Activated naive CD4-positive, alpha-beta T cell treated with anti-CD3 and anti-CD28 coated beads, Interleukin-2, amount 50 U/mL, for 24 hours (primary cell): ENCODE measurements around the gene ADCY1.

Source experiments
- H3K27ac Mint-ChIP-seq: one replicate; pipeline ENCODE4 v1.8.0; 2021; ENCODE audit warnings: mild to moderate bottlenecking, mixed read lengths
- H3K27me3 Mint-ChIP-seq: one replicate; pipeline ENCODE4 v1.8.0; 2021; ENCODE audit warnings: mixed read lengths
- H3K36me3 Mint-ChIP-seq: one replicate; pipeline ENCODE4 v1.8.0; 2021; ENCODE audit warnings: mixed read lengths
- H3K4me1 Mint-ChIP-seq: one replicate; pipeline ENCODE4 v1.8.0; 2021; ENCODE audit warnings: mixed read lengths
- H3K4me3 Mint-ChIP-seq: one replicate; pipeline ENCODE4 v1.8.0; 2021; ENCODE audit warnings: mild to moderate bottlenecking, mixed read lengths
- H3K9me3 Mint-ChIP-seq: one replicate; pipeline ENCODE4 v1.8.0; 2021; ENCODE audit warnings: mixed read lengths

Gene ADCY1

GRCh38 chr7:45584261-45585210 lies 10.4 kb downstream of the ADCY1 start:
- H3K27ac Mint-ChIP-seq = no peak overlapping the region
- H3K4me1 Mint-ChIP-seq = no peaks in the 10 kb centered on the region

DNA sequence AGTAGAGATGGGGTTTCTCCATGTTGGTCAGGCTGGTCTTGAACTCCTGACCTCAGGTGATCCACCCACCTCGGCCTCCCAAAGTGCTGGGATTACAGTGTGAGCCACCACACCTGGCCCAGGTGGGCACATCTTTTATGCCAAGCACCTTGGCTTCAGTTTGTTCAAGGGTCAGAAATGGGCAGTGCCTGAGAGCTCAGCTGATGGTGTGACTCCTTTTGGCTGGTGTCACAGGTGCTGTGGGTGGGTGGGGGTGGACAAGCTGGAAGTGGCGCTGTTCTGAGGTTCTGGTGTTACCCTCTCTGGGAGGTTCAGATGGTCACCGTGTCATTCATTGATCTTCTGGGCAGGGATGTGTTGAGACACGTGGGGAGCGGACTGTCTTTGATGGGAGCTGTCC lies 11.5 kb downstream of the ADCY1 start:
- no peaks in the 10 kb centered on the region for H3K36me3 Mint-ChIP-seq
- H3K4me3 Mint-ChIP-seq = no peak overlapping the region
- no peaks in the 10 kb centered on the region for H3K4me1 Mint-ChIP-seq
- H3K9me3 Mint-ChIP-seq = no peaks in the 10 kb centered on the region
- H3K27ac Mint-ChIP-seq = no peak overlapping the region
- no peaks in the 10 kb centered on the region for H3K27me3 Mint-ChIP-seq

More at GRCh38 chr7:45584261-45585210, 10.4 kb downstream of the ADCY1 start:
- no peak overlapping the region for H3K4me3 Mint-ChIP-seq
- no peaks in the 10 kb centered on the region for H3K36me3 Mint-ChIP-seq
- H3K9me3 Mint-ChIP-seq = no peaks in the 10 kb centered on the region
- no peaks in the 10 kb centered on the region for H3K27me3 Mint-ChIP-seq

DNA sequence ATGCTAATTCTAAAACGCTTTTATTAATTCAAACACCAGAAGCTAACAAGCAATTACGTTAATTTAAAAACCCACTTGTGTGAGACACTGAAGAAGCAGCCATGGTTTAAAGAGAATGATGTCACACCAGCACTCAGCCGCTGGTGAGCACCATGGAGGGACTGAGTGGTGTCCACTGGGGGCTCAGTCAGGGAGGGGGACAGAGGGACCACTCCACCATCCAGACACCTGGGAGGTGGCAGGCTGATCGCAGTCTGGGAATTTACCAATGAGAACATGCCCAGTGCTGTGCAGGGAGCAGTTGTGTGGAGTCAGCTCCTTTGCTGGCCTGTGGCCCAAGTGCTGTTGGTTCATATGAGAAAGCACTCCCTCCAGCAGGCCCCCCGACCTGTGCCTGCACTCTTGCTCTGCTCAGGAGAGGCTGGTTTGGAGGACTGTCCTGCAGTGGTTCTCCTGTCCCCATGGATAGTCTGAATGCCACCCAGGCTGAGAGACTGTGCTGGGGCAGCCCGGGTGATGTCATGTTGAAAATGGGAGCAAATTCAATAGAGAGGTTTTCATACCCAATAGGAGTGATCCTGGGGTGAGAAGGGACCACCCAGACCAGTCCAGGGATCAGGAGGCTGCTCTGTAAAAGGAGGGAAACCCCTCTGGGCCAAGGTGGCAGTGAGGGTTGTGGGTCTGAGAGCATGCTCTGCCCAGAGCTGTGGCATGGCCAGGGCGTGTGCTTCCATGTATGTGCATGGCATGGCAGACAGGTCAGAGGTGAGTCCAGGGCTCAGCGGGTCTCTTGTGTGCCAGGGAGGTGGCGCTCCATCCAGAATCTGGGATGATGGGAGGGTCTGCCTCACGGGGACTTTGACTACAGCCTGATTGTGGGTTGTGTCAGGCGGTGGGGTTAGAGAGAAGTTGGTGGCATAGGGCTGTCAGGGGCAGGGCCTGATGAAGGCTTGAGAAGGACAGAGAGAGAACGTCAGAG lies 12.7 kb downstream of the ADCY1 start:
- H3K36me3 Mint-ChIP-seq = no peaks in the 10 kb centered on the region
- no peaks in the 10 kb centered on the region for H3K9me3 Mint-ChIP-seq
- no peak overlapping the region for H3K4me3 Mint-ChIP-seq
- no peaks in the 10 kb centered on the region for H3K27me3 Mint-ChIP-seq
- no peaks in the 10 kb centered on the region for H3K4me1 Mint-ChIP-seq
- no peak overlapping the region for H3K27ac Mint-ChIP-seq

DNA sequence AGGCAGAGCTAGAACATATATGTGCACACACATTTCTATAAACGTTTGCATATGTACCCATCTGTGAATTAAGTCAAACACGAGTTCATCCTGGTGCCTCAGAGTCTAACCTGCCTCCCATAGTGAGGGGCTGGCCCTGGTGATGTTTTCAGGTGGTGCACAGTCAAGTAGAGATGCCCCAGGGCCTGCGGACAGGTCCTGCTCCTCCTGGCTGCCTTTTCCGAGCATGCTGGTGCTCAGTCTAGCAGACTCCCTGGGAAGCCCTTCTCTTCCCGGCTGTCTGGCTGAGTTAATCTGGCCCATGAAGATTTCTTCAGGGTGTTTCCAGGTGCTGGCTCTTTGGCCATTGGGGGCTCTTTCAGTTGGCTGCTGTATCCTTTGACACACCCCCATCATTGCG lies 14.3 kb downstream of the ADCY1 start:
- Mint-ChIP-seq H3K4me3 (no peak overlapping the region), H3K4me1 (no peaks in the 10 kb centered on the region), H3K36me3 (no peaks in the 10 kb centered on the region), H3K9me3 (no peaks in the 10 kb centered on the region), H3K27ac (no peak overlapping the region), H3K27me3 (no peaks in the 10 kb centered on the region)

DNA sequence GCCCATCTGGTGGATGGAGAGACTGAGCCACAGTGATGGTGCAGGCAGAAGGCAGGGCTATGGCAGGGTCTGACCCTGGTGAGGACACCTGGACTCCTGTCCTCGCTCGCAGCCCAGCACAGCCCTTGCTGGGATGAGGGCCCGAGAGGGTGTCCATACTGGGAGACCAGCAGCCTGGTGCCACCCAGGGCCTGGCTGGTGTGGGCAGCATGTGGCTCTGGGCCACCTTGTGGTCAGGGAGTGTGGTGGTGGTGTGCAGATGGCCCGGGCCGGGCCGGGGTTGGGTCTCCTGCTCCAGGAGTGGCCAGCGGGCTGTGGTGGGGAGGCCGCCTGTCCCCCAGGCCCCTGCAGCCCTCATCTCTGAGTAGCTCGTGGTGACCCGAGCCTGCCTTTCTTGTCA lies 14.9 kb downstream of the ADCY1 start:
- Mint-ChIP-seq H3K27ac (no peak overlapping the region), H3K27me3 (no peaks in the 10 kb centered on the region), H3K9me3 (no peaks in the 10 kb centered on the region), H3K36me3 (no peaks in the 10 kb centered on the region), H3K4me1 (no peaks in the 10 kb centered on the region), H3K4me3 (no peak overlapping the region)

GRCh38 chr7:45589915-45590678 lies 15.9 kb downstream of the ADCY1 start:
- Mint-ChIP-seq H3K36me3 (no peaks in the 10 kb centered on the region), H3K9me3 (no peaks in the 10 kb centered on the region), H3K4me3 (no peak overlapping the region), H3K4me1 (no peaks in the 10 kb centered on the region), H3K27me3 (no peaks in the 10 kb centered on the region), H3K27ac (no peak overlapping the region)

DNA sequence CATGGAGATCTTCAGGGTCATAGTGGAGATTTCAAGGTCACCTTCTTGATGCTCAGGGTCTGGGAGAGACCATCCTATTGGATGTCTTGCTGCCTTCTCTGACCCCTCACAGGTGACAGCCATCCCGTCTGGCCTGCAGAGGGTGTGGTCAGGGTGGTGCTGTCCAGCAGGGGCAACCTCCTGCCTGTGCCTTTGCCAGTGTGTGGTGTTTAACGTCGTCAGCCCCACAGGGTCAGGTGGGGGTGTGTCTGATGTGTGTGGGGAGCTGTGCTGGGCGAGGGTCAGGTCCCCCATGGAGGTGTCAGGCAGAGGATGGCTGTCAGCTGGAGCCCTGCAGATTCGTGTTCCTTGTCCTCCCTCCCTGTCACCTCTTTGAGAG lies 16.5 kb downstream of the ADCY1 start:
- Mint-ChIP-seq H3K4me1 (no peaks in the 10 kb centered on the region), H3K27ac (no peak overlapping the region), H3K4me3 (no peak overlapping the region), H3K36me3 (no peaks in the 10 kb centered on the region), H3K9me3 (no peaks in the 10 kb centered on the region), H3K27me3 (no peaks in the 10 kb centered on the region)

DNA sequence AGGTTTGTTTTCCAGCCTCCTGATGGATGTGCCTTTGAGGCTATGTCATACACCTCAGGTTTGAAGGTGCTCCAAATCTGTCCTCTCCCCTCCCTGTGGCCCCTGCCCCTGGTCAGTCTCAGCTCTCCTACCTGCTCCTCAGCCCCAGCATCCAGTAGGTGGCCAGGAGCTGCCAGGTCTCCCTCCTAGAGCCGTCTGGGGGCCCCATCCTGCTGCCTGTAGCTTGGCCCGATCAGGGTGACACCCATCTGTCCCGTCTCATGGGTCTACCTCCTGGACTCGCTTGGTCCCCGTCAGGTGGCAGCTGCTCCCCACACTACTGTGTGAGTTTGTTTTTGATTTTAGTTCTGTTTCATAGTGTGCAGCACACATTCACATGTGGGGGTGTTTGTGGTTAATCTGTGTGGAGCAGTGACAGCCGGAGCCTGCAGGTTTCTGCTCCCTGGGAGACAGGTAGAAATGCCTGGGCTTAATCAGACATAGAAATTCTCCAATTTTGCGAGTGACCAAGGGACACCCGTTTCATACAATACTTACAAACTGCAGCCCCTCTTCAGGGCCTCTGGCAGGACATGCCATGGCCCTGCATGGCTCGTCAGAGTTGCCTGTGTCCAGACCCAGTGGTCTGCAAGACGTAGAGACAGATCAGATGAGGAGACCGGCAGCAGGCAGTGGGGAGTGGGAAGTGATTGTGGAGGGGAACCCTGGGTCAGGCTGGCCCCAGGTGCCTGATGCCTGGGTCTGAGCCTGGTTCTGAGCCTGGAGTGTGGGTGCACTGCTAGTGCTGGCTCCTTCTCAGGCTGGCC lies 17.1 kb downstream of the ADCY1 start:
- Mint-ChIP-seq H3K27ac (no peak overlapping the region), H3K36me3 (no peaks in the 10 kb centered on the region), H3K9me3 (no peaks in the 10 kb centered on the region), H3K4me1 (no peaks in the 10 kb centered on the region), H3K27me3 (no peaks in the 10 kb centered on the region), H3K4me3 (no peak overlapping the region)

- Mint-ChIP-seq H3K27ac (no peak overlapping the region), H3K36me3 (no peaks in the 10 kb centered on the region), H3K9me3 (no peaks in the 10 kb centered on the region), H3K4me3 (no peak overlapping the region), H3K27me3 (no peaks in the 10 kb centered on the region), H3K4me1 (no peaks in the 10 kb centered on the region)
Measured at GRCh38 chr7:45592230-45592991, 18.2 kb downstream of the ADCY1 start.

- Mint-ChIP-seq H3K27me3 (no peaks in the 10 kb centered on the region), H3K27ac (no peak overlapping the region), H3K9me3 (no peaks in the 10 kb centered on the region), H3K4me1 (no peaks in the 10 kb centered on the region), H3K36me3 (no peaks in the 10 kb centered on the region), H3K4me3 (no peak overlapping the region)
Measured at GRCh38 chr7:45593121-45593541, 19.0 kb downstream of the ADCY1 start.

GRCh38 chr7:45593877-45594276 lies 19.7 kb downstream of the ADCY1 start:
- Mint-ChIP-seq H3K27ac (no peak overlapping the region), H3K4me1 (no peaks in the 10 kb centered on the region), H3K9me3 (no peaks in the 10 kb centered on the region), H3K27me3 (no peaks in the 10 kb centered on the region), H3K36me3 (no peaks in the 10 kb centered on the region), H3K4me3 (no peak overlapping the region)

DNA sequence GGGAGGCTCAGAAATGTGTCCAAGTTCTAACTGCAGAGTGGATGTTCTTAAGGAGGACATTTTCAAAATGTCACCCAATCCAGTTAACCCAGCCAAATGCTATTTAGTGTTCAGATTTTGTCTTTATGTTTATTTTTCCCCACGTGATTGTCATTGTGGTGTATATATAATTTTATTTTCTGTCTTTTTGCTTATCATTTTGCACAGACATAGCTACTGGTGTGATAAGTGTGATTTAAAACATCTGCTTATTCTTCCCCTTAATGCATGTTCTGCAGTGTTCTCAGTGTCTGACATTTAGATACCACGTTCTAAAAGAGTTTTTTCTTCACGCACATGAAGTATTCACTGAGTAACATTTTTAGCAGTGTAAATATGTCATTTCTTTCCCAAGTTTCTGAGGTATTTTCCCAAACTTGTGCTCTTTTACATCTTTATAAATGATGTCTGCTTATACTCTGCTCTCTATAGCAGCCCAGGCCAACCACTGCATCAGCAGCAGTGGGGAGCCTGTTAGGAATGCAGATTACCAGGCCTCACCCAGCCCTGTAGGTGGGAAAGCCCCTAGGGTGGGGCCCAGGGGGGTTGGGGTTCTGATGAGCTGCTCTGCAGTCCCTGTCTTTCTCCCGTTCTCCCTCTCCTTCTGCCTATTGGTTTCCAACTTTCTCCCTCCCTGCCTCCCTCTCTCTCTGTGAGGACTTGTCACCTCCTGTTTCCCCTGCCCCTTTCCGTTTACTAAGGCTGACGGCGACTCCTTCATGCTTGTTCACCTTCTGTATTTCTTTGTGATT lies 20.8 kb downstream of the ADCY1 start:
- Mint-ChIP-seq H3K4me3 (no peak overlapping the region), H3K9me3 (no peaks in the 10 kb centered on the region), H3K36me3 (no peaks in the 10 kb centered on the region), H3K27ac (no peak overlapping the region), H3K4me1 (no peaks in the 10 kb centered on the region), H3K27me3 (no peaks in the 10 kb centered on the region)

DNA sequence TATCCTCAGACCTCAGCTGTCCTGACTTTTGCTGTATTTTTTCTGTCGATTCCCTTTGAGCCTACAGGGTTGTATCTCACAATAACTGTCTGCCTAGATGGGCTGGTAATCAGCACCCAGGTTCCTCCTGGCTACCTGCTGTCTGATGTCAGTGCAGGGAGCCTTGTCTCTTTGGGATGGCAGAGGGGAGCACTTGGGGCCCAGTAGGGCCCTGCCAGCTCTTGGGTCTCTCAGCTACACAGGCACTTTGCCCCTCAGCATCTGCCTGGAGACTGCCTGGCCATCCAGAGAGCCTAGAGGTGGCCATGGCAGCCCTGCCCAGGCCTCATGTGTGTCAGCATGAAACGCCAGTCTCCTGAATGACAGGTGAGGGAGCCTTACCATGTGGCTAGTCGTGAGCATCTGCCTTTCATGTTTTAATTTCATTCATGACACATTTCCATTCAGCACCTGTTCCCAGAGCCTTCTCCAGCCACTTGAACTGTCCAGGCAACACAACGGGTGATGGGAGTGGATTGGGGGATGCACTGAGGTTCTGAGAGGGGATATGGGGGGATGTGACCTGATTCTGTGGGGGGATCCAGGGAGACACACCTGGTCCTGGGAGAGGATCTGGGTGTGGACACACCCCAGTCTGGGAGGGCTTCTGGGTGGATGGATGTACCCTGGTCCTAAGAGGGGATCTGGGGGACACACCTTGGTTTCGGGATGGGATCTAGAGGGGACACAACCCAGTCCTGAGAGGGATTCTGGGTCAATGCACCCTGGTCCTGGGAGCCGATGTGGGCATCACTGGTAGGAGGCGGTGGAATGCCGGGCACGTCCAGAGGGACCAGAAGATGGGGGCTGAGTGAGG lies 21.9 kb downstream of the ADCY1 start:
- Mint-ChIP-seq H3K4me1 (no peaks in the 10 kb centered on the region), H3K27ac (no peak overlapping the region), H3K9me3 (no peaks in the 10 kb centered on the region), H3K36me3 (no peaks in the 10 kb centered on the region), H3K4me3 (no peak overlapping the region), H3K27me3 (no peaks in the 10 kb centered on the region)
